HCT116 (cell line): Measurements from ENCODE around the gene SMARCA4. TPM values are rescaled to one million over a fixed set of nuclear protein-coding genes. Genes with fewer than 3 reads are reported as not detected.

Source experiments
- ATAC-seq: fragments of 200-7000 bp; cut with Tn5 transposase; 2 replicates; pipeline ENCODE4 v1.9.1; 2020; ENCODE audit warnings: mild to moderate bottlenecking, moderate library complexity
- BruUV-seq: library from RNA; stranded (reverse); fragments of 400-500 nt; replicated peaks from 2 replicates; lab custom pipeline; 2021; lab: Mats Ljungman, UMichigan
- CTCF ChIA-PET: fragments of 300-600 bp; sonication (Branson Sonifier 250); formaldehyde crosslinking; loops from one replicate; lab custom pipeline; 2021; ENCODE audit warnings: antibody characterized with exemption; lab: Charles Lee
- POLR2A ChIA-PET: fragments of 300-600, 350-600 bp; sonication (Branson Sonifier 250); formaldehyde crosslinking; loops from one replicate; lab custom pipeline; 2021; ENCODE audit warnings: antibody characterized with exemption; lab: Charles Lee
- RAD21 ChIA-PET, 2 experiments: fragments of 300-600 bp; sonication (Branson Sonifier 250); formaldehyde crosslinking; loops; one replicate each; lab custom pipeline; 2023; ENCODE audit warnings: low total read pairs in 2 of 2; ENCODE audit not compliant: uncharacterized antibody in 2 of 2, unreplicated experiment in 2 of 2, low non-redundant PET in 1 of 2; lab: Charles Lee
- DNase-seq: peaks from one replicate; pipeline ENCODE4 v3.0.0-alpha.2; 2010; ENCODE audit warnings: low read depth, low spot score
- H2AFZ ChIP-seq: fragments of 200-600 bp; shearing (Covaris generic), sonication (generic); 2 replicates; pipeline ENCODE4 v1.6.1; 2017; ENCODE audit warnings: low read depth, mixed run types, mixed read lengths, antibody characterized with exemption, low read length; ENCODE audit not compliant: poor library complexity, severe bottlenecking
- H3K27ac ChIP-seq: 2 replicates; pipeline ENCODE4 v1.5.1; 2012; ENCODE audit warnings: low read depth, low read length
- H3K27me3 ChIP-seq: fragments of 200-600 bp; sonication (generic); 2 replicates; pipeline ENCODE4 v1.6.1; 2016; ENCODE audit warnings: mixed run types, low read length, mixed read lengths; ENCODE audit not compliant: insufficient read depth
- H3K36me3 ChIP-seq, 2 experiments: fragments of 200-500 bp in 1 of 2; fragments of 200-600 bp in 1 of 2; sonication (Bioruptor generic) in 1 of 2; sonication (generic) in 1 of 2; 2 replicates each; pipeline versions ENCODE4 v1.5.1 to v1.6.1; 2014 to 2016; ENCODE audit warnings: low read length in 2 of 2, inconsistent platforms in 1 of 2, mixed read lengths in 1 of 2, mixed run types in 1 of 2; ENCODE audit not compliant: insufficient read depth in 2 of 2, control insufficient read depth in 1 of 2
- H3K4me1 ChIP-seq, 2 experiments: fragments of 200-600 bp in 1 of 2; sonication (generic) in 1 of 2; 2 replicates each; pipeline versions ENCODE4 v1.5.1 to v1.6.1; 2012 to 2017; ENCODE audit warnings: low read length in 2 of 2, inconsistent platforms in 1 of 2, mild to moderate bottlenecking in 1 of 2, mixed read lengths in 1 of 2, mixed run types in 1 of 2, moderate library complexity in 1 of 2; ENCODE audit not compliant: insufficient read depth in 2 of 2, control insufficient read depth in 1 of 2
- H3K4me2 ChIP-seq: fragments of 200-600 bp; sonication (generic); 2 replicates; pipeline ENCODE4 v1.6.1; 2017; ENCODE audit warnings: mixed run types, low read length, mixed read lengths
- H3K4me3 ChIP-seq, 2 experiments: fragments of 200-600 bp in 1 of 2; sonication (generic) in 1 of 2; replicated peaks in 1 of 2; 2 replicates each; pipeline ENCODE4 v1.5.1; 2011 to 2016; ENCODE audit warnings: low read length in 2 of 2, control low read depth in 1 of 2, low read depth in 1 of 2, mild to moderate bottlenecking in 1 of 2, mixed read lengths in 1 of 2, mixed run types in 1 of 2
- H3K79me2 ChIP-seq: fragments of 200-600 bp; sonication (generic); 2 replicates; pipeline ENCODE4 v1.6.1; 2017; ENCODE audit warnings: mild to moderate bottlenecking, mixed run types, low read length, moderate library complexity, mixed read lengths; ENCODE audit not compliant: insufficient read depth
- H3K9ac ChIP-seq: fragments of 200-600 bp; sonication (generic); 2 replicates; pipeline ENCODE4 v1.6.1; 2016; ENCODE audit warnings: low read length, mixed read lengths
- H3K9me2 ChIP-seq: fragments of 200-600 bp; sonication (generic), shearing (Covaris generic); 2 replicates; pipeline ENCODE4 v1.6.1; 2017; ENCODE audit warnings: mixed run types, mild to moderate bottlenecking, moderate library complexity; ENCODE audit not compliant: insufficient read depth
- H3K9me3 ChIP-seq, 2 experiments: fragments of 200-500 bp in 1 of 2; fragments of 200-600 bp in 1 of 2; sonication (Bioruptor generic) in 1 of 2; sonication (generic) in 1 of 2; 2 replicates each; pipeline ENCODE4 v1.6.1; 2014 to 2017; ENCODE audit warnings: low read length in 2 of 2, mixed read lengths in 2 of 2, inconsistent platforms in 1 of 2, low read depth in 1 of 2, mild to moderate bottlenecking in 1 of 2, mixed run types in 1 of 2, moderate library complexity in 1 of 2; ENCODE audit not compliant: control insufficient read depth in 1 of 2, insufficient read depth in 1 of 2
- H4K20me1 ChIP-seq: fragments of 200-600 bp; sonication (generic), shearing (Covaris generic); 2 replicates; pipeline ENCODE4 v1.6.1; 2017; ENCODE audit warnings: mixed run types, mild to moderate bottlenecking, moderate library complexity; ENCODE audit not compliant: insufficient read depth
- CBX3 ChIP-seq: IDR thresholded peaks from 2 replicates; pipeline ENCODE4 v1.6.1; 2012; ENCODE audit warnings: low read depth
- CEBPB ChIP-seq: IDR thresholded peaks from 2 replicates; pipeline ENCODE4 v1.6.1; 2012; ENCODE audit warnings: low read depth
- ELF1 ChIP-seq: IDR thresholded peaks from 2 replicates; pipeline ENCODE4 v1.6.1; 2012; ENCODE audit warnings: low read depth, borderline replicate concordance
- EZH2 ChIP-seq: fragments of 200-600 bp; sonication (generic); IDR thresholded peaks from 2 replicates; pipeline ENCODE4 v1.6.1; 2017; ENCODE audit warnings: antibody characterized with exemption, mixed run types
- EZH2phosphoT487 ChIP-seq: fragments of 200-600 bp; IDR thresholded peaks from 2 replicates; pipeline ENCODE4 v1.6.1; 2018; ENCODE audit warnings: antibody characterized with exemption, borderline replicate concordance
- FOSL1 ChIP-seq: IDR thresholded peaks from 2 replicates; pipeline ENCODE4 v1.6.1; 2012; ENCODE audit warnings: low read depth
- JUND ChIP-seq: IDR thresholded peaks from 2 replicates; pipeline ENCODE4 v1.6.1; 2012
- POLR2A ChIP-seq: IDR thresholded peaks from 2 replicates; pipeline ENCODE4 v1.7.0; 2011; ENCODE audit warnings: borderline replicate concordance; ENCODE audit not compliant: insufficient read depth, insufficient read length; ENCODE audit errors: extremely low read depth
- POLR2AphosphoS5 ChIP-seq: IDR thresholded peaks from 2 replicates; pipeline ENCODE4 v1.6.1; 2011; ENCODE audit warnings: mild to moderate bottlenecking, low read depth, low read length, moderate library complexity
- RAD21 ChIP-seq: IDR thresholded peaks from 2 replicates; pipeline ENCODE4 v1.6.1; 2012; ENCODE audit warnings: low read depth, mild to moderate bottlenecking
- REST ChIP-seq: IDR thresholded peaks from 2 replicates; pipeline ENCODE4 v1.6.1; 2012; ENCODE audit warnings: low read depth
- SP1 ChIP-seq: IDR thresholded peaks from 2 replicates; pipeline ENCODE4 v1.6.1; 2012; ENCODE audit warnings: low read depth
- SRF ChIP-seq: IDR thresholded peaks from 2 replicates; pipeline ENCODE4 v1.6.1; 2012; ENCODE audit warnings: low read depth
- TCF7L2 ChIP-seq: IDR thresholded peaks from 2 replicates; pipeline ENCODE4 v1.7.0; 2011; ENCODE audit warnings: borderline replicate concordance, inconsistent platforms; ENCODE audit not compliant: insufficient read depth, insufficient read length; ENCODE audit errors: extremely low read depth
- ZBTB33 ChIP-seq: IDR thresholded peaks from 2 replicates; pipeline ENCODE4 v1.6.1; 2011; ENCODE audit warnings: mild to moderate bottlenecking, low read length, moderate library complexity; ENCODE audit not compliant: insufficient replicate concordance; ENCODE audit errors: extremely low read depth
- ZFX ChIP-seq: fragments of 450-650 bp; IDR thresholded peaks from 2 replicates; pipeline ENCODE4 v1.6.1; 2017
- ZNF274 ChIP-seq: fragments of 200-500 bp; sonication (Bioruptor generic); IDR thresholded peaks from 2 replicates; pipeline ENCODE4 v1.6.1; 2014; ENCODE audit warnings: mild to moderate bottlenecking, low read depth, low read length, inconsistent platforms
- intact Hi-C: fragments of 100-400 bp; cut with micrococcal nuclease; formaldehyde crosslinking; loops from 2 replicates; pipeline ENCODE4 v1.10.0; 2022
- total RNA-seq: library from RNA; stranded (reverse); gene quantifications from one replicate; pipeline ENCODE4 v1.2.1, GENCODE V29; 2021; ENCODE audit not compliant: unreplicated experiment
- TF ChIP-seq, protein P1 (sequence below), 3 experiments: fragments of 200-600 bp in 1 of 3; sonication (generic) in 1 of 3; IDR thresholded peaks in 2 of 3; conservative IDR thresholded peaks in 1 of 3; 2 replicates each; pipeline ENCODE4 v1.5.1; 2012 to 2017; ENCODE audit warnings: low read depth in 2 of 3, low read length in 2 of 3, antibody characterized with exemption in 1 of 3, borderline replicate concordance in 1 of 3, control low read depth in 1 of 3, mild to moderate bottlenecking in 1 of 3, mixed read lengths in 1 of 3, mixed run types in 1 of 3, moderate library complexity in 1 of 3; ENCODE audit not compliant: insufficient read depth in 1 of 3

Gene SMARCA4
- total RNA-seq, 1 experiment from 2014 or later, result 116 TPM

GRCh38 chr19:11007385-11007784, 46.6 kb downstream of the SMARCA4 start:
- CTCF ChIA-PET, result no interaction called here
- peaks cover 21 to 45% of the 10 kb centered on the region in 2 experiments for H3K36me3 ChIP-seq
- POLR2A ChIA-PET, result interaction anchor here (0.7 kb wide), 1 partner anchor 14 kb away, joined by 3 read pairs; no protein-coding TSS in a partner anchor
- H4K20me1 ChIP-seq, result no peaks in the 10 kb centered on the region
- DNase-seq, result no peak
- TF ChIP-seq EZH2phosphoT487 (no peak), ZNF274 (no peak), ZBTB33 (no peak), EZH2 (no peak), SP1 (no peak), TCF7L2 (no peak), CEBPB (no peak), CBX3 (no peak), RAD21 (no peak), ELF1 (no peak), ZFX (no peak), JUND (no peak), POLR2AphosphoS5 (no peak), REST (no peak), SRF (no peak), POLR2A (no peak), FOSL1 (no peak)
- TF ChIP-seq, protein P1, sequence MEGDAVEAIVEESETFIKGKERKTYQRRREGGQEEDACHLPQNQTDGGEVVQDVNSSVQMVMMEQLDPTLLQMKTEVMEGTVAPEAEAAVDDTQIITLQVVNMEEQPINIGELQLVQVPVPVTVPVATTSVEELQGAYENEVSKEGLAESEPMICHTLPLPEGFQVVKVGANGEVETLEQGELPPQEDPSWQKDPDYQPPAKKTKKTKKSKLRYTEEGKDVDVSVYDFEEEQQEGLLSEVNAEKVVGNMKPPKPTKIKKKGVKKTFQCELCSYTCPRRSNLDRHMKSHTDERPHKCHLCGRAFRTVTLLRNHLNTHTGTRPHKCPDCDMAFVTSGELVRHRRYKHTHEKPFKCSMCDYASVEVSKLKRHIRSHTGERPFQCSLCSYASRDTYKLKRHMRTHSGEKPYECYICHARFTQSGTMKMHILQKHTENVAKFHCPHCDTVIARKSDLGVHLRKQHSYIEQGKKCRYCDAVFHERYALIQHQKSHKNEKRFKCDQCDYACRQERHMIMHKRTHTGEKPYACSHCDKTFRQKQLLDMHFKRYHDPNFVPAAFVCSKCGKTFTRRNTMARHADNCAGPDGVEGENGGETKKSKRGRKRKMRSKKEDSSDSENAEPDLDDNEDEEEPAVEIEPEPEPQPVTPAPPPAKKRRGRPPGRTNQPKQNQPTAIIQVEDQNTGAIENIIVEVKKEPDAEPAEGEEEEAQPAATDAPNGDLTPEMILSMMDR (IDR thresholded peaks at IDR 0.05 in 2 of 3, conservative IDR thresholded peaks at IDR 0.05 in 1 of 3; ENCODE audit: borderline replicate concordance in 1 of 3, insufficient read depth in 1 of 3, low read depth in 2 of 3, low read length in 2 of 3), result no peak
- no peak overlapping the region for H2AFZ ChIP-seq
- H3K9me2 ChIP-seq, result no peaks in the 10 kb centered on the region
- BruUV-seq, result no TSS peak
- no peak overlapping the region for H3K4me2 ChIP-seq
- H3K9ac ChIP-seq, result no peak overlapping the region
- H3K79me2 ChIP-seq, result no peaks in the 10 kb centered on the region; the same call in 1 of the 2 replicates
- no peaks in the 10 kb centered on the region for H3K4me1 ChIP-seq
- no peaks in the 10 kb centered on the region for H3K9me3 ChIP-seq
- no peak overlapping the region for H3K4me3 ChIP-seq
- ATAC-seq, result no peak
- no peaks in the 10 kb centered on the region for H3K27me3 ChIP-seq
- H3K27ac ChIP-seq, result no peak overlapping the region
- intact Hi-C loops, result no loop called here
- RAD21 ChIA-PET, result no interaction called here
